NCI-H1105 (cell line): ENCODE measurements around the gene NOS3.
A peak's percentile ranks its signal among the peaks of the same experiment; 100 is the strongest.

Source experiments
- DNase-seq: peaks from one replicate; lab custom pipeline; 2025; lab: John Stamatoyannopoulos, UW

NOS3 gene

DNA sequence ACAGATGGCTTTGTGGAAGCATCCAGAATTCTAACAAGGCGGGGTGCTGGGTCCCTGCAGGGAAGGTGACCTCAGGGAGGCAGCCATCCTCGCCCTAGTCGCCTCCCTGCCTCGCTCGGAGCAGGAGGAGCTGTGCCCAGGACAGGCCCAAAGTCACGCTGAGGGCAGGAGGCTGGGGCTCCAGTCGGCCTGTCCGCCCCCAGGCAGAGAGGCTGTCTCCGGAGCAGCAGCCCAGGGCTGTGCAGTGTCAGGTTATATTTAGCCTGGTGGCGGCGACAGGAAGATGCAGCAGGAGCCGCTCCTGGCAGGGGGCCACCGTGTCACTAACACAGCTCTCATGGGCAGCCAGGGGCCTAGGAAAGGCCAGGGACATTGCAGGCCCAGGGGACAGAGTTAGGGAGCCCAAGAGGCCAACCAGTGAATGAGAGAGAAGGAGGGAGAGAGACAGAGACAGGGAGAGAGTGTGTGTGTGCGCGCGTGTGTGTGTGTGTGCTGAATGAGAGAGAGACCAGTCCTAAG is 26.2 kb upstream of the NOS3 start:
- DNase-seq = no peak

DNA sequence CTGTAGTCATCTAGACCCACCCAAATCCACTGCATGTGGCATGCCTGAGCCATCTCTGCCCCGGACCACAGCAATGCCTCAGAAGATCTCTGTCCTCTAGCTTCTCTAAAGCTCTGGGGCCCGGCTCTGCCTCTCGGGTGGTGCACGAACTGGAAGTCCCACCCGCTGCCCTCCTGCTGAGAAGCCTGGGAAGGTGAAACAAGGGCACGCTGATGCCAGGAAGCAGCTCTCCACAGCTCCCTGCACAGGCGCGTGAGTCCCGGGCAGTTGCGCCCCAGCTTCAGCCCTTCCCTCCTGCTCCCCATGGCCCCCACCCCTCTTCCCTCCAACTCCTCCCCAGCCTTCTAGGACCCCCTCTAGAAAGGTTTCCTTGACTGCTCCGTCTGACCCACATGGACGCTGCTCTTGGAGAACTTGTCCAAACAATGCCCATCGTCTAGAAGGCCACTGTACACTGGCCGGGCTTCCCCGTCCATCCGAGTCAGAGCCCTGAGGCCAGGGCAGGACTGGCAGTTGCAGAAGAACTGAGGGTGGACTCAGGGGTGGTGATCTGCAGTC is 25.5 kb upstream of the NOS3 start:
- no peak for DNase-seq

DNA sequence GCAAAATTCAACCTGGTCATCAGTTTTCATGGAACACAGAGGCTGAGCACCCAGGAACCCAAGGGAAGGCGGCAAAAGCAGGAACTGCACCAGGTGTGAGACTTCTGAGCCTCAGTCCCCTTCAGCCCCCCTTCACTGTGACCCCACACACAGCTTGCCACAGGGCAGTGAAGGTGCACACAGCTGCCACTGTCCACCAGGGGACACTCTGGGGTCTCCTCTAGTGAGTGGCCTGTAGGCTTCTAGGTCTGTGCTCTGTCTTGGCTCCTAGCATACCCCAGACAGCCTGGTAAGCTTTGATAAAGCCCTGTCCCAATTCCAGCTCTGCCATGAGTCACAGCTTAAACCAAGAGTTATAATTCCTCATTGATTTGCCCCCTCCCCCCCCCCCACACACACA is 24.8 kb upstream of the NOS3 start:
- no peak for DNase-seq

DNA sequence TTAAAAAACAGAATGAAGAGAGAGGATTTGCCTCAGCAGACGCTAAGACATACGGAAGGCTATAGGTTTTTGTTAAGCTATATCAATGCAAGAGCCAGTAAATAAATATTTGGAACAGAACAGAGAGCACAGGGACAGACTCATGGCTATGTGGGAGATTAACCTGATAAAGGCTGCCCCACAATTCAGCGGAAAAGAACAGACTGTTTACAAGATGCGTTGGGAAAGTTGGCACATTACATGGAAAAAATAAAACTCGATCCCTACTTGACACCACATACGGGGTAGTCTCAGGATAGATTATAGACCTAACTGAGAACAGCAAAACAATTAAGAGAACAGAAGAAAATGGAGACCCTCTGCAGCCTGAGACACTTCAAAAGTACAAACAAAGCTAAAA is 23.5 kb upstream of the NOS3 start:
- DNase-seq = no peak

DNA sequence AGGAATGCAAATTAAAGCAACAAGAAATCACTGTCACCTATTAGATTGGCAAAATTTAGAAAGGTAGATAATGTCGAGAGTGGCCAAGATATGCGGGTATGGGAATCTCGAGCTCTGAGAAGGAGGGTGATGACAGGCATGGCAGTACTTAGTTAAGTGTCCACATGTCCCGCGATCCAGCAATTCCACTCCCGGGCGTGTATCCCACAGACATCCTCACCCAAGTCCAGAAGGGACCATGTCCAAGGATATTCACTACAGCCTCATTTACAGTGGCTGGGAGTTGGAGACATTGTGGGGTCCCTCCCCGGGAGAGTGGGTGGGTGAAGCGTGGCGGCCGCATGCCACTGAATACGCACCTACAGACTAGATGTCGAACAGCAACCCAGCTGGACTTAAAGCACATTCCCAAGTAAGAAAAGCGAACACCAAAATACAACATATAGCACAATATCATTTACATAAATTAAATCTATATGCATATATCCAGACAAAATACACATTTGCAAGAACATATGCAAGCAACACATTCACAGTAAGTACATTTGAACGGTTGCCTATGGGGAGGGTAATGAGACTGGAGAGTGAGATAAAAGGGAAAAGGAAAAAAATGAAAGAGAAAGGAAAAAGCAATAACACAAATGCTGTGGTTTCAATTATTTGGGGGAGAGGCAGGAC is 22.6 kb upstream of the NOS3 start:
- no peak for DNase-seq

DNA sequence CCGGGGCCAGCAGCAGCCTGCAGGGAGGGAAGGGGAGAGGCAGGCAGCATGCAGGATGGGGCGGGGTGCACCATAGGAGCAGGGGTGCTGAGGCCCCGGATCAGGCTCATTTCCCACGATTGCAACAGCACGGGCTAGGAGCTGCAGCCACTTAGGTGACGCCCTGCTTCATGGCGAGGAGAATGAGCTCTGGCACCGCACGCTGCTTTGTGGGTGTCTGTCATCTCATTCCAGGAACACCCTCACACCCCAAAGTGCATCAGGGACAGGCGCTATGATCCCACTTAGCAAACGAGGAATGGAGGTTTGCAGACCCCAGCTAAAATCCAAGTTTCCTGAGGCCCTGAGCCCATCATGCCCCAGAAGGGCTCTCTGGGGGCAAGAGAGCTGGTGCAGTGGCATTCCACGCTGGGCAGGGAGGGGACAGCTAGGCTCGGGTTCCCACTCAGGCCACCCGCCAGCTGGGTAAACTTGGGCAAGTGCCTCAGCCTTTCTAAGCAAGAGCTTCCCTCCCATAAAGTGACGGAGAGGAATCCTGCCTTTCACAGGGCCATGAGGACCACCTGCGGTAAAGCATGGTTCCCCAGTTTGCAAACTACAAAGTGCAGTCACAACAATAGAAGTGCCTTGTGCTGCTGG is 22.0 kb upstream of the NOS3 start:
- DNase-seq = no peak

DNA sequence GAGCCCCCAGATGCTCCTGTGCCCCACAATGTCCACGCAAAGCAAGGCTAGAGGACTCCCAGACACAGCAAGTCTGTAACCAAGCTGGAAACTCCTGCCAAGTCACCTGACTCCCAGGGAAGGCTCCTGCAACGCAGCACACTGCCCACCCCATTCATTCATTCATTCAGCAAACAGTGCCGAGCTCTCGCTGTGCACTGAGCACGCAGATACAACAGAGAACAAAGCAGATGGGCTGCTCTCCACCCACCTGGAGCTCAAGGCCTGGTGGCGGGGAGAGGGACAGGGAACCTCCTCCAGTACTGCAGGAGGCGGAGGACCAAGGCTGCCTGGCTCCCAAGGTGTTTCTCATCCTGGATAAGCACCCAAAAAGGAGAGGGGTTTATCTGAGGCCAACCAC is 21.3 kb upstream of the NOS3 start:
- no peak for DNase-seq

DNA sequence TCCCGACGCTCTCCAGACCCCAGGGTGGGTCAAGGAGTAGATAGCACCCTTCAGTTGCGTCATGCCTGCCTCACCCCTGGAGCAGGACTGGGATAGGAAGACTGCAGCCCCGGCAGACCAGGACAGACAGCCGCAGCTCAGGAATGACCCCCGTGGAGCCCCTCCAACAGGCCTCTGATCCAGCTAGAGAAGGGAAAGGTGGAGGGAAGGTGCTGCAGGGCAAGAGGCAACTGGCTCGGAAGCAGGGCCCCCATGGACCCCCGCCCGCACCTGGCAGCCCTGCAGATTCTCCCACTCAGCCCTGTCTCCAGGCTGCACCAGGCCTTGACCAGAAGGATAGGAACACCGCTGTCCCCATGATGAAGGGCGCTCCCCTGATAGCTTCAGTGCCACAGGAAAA is 20.4 kb upstream of the NOS3 start:
- DNase-seq = no peak

DNA sequence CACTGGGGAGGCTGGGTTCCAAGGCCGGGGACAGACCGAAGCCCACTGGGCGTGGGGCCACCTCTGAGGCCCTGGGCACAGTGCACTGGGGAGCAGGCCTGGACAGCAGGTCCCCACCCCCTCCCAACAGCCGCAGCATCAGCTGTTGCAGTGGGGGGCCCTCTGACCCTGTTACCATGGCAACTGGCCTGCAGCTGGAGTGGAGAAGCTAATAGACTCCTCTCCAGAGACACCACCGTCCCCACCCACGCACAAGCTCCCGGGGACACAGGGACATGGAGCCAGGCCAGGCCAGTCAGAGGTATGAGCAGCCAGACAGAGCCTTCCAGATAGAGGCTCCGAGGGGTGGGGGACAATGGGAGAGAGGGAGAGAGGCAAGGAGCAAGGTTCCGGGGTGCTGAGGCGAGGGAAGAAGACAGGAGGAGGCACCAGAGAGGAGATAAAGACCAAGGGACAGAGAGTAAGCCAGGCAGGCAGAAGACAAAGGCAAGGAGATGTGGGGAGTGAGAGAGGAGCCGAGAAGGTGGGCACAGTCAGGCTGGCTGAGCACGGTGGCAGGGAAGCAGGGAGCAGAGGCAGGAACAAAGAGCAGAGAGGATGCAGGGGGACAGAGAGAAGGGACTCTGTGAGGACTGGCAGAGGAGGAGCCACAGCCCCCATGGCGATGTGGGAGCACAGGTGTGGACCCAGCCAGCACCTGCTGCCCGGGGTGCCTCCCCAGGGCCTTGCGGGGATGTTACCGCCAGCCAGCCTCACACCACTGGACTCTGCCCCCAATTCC is 19.4 kb upstream of the NOS3 start:
- peak; percentile 66 for DNase-seq

DNA sequence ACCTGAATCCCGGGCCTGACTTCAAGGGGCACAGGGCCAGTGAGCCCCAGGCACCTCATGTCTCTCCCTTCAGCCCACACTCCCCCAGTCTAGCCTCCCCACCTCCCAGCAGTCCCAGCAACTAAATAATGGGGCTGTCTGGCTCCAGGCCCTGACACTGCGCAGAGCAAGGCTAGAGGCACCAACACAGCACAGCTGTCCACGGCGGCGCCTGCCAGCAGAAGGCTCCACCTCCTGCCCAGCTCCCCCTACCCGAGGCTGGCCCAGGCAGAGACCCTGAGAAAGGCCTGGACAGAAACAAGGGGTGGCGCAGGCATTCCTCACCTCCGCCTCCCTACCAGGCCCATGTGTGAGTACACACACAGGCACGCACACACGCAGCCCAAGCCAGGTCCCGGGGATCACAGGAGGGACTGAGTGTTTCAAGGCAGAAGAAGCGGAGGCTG is 18.8 kb upstream of the NOS3 start:
- DNase-seq = peak; percentile 66

DNA sequence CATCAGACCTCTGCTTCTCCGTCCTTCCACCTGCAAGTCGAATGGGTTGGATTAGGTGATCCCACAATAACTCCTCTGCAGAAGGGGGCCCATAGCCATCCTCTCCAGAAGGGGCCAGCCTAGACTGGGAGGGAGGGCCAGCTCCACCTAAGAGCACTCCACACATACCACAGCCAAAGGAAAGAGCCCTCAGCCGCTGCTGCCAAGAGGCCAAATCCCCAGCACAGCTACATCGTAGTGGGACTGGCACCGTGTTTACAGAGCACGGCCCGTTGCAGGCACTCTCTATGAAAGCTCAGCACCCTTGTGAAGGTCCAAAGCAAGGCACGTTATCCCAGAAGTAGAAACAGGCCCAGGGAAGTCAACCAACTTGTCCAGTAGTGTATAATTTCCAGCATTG is 18.1 kb upstream of the NOS3 start:
- DNase-seq = no peak

DNA sequence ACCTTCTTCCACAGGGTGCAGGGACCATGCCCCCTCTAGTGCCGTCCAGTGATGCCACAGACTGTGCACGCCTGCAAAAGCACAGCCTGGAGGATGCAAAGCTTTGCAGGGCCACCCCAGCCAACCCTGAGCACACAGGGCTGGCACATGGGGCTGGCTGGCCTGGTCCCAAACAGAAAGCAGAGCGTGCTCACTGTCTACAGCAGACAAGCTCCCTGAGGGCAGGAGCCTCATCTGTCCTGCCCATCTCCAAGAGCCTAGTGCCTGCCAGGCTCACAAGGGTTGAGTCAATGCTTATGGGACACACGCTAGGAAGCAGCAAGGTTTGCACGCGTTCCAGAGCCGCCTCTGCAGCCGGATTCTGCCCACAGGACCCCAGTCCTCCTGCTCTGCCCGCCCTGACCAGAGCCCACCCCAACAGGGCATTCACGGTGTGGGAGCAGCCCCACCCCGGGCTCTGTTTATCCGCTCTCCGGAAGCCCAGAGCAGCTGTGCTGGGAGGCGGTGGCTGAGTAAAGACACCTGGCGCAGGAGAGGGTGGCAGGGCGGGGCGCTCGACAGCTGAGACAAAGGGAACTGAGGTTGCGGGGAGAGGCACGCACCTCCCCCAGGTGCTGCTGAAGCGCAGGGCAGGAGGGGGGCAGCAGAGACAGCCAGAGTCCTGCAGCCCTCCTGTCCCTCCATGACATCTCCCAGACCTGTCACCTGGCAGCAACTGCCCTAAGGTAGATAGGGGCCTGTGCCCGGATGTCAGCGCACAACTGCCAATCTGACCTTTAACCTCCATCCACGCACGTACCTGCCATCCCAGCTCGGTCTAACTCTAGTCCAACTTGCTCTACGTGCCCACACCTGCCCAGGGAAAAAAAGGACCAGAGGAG is 17.0 kb upstream of the NOS3 start:
- DNase-seq = peak; percentile 71

DNA sequence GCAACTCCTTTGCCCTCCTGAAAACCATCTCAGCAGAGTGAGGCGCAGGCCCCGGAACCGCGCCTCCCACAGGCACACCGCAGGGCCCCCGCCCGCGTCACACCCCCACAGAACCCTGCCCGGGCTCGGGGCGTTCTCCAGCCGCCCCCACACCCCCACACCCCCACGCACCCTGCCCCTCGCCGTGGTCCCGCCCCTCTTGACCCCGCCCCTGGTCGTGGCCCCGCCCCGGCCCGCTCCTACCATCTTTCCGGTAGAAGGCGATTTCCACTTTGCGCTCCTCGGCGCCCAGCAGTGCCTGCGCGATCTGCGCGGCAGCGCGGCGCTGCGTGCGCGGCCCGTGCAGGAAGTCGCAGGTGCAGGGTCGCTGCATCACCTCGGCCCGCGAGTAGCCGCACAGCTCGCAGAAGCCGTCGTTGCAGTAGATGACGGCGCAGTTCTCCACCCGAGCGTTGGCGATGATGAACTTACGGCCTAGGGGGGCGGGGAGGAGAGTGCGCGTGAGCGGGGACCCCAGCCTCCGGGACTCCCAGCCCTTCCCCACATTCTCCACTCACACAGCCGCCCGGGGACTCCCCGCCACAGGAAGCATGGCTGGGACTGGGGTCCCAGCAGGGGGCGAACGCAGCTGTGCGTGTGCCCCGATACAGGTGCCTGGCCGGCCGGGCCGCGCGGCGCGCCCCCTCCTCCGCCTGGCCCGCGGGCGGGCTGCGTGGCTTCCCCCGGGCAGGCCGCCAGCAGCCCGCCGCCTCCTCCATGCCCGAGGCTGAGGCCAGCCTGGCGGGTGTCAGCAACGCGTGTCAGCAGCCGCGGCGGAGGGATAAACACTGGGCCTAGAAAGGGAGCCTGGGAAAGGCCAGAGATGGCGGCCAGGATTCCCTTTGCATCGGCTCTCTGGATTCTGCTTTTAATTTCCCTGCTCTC is 16.1 kb upstream of the NOS3 start:
- peak; percentile 68 for DNase-seq

DNA sequence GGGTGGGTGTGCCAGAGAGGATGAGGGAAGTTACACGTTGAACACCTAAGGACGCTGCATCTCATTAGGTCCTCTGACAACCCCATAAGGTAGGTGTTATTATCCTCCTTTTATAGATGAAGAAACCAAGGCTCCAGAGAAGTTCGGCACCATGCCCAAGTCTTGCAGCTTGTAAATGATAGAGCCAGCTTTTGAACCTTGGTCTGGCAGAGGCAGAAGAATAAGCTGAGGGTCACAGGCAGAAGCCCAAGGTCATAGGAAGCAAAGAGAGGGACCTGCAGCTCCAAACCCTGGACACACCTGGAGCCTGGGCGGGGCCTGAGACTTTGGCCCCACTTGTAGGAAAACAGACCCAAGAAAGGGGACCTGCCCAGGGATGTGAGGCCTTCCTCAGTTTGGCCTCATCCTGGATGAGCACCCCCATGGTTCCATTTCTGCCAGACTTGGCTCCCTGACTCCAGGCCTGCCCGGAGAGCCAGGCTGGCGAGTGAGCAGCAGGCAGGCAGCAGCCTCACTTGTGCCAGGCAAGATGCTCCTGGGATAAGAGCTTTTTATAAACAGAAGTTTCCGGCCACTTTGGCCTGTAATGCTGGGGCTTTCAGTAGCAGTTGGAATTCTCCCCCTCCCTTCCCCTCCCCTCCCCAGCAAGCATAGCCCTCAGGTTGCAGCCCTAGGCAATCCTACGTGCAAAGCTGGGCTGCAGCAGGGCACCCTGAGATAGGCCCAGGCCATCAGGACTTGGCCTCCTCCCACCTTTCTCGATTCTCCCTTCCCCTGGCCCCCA is 15.1 kb upstream of the NOS3 start:
- DNase-seq = no peak

DNA sequence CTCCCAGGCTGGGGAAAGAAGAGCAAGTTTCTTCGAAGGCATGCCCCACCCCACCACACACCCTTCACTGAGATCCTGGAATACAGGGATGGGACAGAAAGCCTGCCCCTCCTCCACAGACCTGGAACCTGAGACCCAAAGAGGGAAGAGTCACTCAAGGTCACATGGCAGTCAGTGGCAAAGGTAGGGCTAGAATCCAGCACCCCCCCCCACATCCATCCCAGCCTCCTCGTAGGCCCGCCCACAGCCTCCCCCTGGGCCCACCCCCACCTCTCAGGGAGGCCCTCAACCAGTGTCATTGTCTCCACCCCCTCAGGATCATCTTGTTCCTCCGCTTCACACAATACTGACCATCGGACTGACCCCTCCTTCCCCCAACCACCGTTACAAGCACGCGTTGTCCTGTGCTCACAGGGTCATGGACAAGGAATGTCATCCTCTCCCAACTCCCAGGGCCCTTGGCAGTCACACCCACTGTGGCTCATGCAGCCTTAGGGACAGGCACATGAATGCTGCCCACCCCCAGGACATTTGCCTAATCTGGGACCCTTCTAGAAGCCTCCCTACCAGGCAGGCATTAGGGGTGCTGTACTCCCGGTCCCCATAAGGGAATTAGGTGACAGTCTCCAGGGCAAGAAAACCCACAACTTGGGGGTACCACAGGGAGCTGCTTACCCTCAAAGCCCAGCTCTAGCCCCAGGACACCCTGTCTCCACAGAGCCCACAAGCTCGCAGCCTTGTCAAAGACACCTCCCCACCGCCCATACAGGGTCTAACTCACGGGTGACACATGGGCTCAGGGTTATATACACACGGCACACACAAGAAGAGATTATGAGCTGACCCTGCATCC is 14.1 kb upstream of the NOS3 start:
- no peak for DNase-seq

DNA sequence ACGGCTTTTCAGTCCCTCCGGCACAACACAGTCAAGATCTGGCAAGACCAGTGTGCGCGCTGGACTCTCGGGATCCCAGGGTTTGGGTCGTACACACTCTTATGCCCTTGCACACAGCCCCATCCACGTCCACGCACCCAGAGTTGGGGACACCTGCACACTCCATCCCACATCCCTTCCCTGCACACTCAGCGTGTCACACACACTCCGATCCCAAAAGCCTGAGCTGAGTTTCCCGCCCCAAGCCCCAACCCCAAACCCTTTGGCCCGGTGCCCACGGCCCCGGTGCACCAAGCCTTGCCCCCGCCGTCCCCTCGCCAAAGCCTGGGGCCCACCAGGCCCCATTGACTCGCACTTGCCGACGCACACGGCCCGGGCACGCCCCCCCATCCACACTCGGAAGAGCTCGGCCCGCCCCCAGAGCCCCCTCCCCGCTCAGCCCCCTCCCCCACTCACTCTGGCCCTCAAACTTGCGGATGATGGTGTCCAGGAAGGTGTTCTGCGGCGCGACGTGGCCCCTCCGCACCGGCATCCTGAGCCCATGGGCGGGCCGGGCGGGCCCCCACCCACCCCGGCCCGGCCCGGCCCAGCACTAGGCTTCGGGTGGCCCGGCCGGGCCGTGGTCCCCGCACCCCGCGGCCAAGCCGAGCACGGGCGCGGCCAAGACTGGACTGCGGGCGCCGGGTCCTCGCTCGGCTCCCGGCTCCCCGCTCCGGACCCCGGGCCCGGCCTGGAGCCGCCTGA is 13.3 kb upstream of the NOS3 start:
- DNase-seq = no peak

DNA sequence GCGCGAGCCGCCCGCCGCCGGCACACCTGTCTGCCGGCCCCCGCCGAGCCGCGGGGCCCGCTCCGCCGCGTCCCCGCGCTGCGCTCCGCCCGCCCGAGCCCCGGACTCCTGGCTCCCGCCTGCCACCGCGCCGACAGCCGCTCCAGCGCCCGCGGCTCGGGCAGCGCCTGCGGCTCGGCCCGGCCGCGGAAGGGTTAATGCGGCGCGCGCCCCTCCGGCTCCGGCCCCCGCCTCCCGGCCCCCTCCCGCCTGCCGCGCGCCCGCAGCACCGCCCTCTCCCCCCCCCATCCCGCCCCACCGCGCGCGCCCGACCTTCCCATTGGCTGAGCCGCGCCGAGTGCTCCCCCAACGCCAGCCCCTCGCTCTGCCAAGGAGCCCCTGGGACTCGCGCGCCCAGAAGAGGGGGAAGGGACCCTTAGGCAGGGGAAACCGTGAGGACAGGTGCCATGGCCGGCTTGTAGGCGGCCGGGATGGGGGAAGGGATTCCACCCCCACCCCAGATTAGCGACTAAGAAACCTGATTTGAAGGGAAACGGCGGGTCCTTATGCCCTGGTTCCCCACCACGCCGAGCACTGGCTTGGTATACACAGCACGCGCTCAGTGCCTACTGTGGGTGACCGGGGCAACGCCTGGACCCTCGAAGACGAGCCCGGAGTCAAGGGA is 12.6 kb upstream of the NOS3 start, which contains the start of gene KCNH2:
Gene KCNH2, minus strand, starts transcription at position 196 of the 664 bp plus-strand sequence. CDS start 408 bp downstream, outside the sequence.
- DNase-seq = peak; percentile 91
